ENCODE measurements around the gene CCDC122.
A peak's percentile ranks its signal among the peaks of the same experiment; 100 is the strongest.

Gene CCDC122

DNA sequence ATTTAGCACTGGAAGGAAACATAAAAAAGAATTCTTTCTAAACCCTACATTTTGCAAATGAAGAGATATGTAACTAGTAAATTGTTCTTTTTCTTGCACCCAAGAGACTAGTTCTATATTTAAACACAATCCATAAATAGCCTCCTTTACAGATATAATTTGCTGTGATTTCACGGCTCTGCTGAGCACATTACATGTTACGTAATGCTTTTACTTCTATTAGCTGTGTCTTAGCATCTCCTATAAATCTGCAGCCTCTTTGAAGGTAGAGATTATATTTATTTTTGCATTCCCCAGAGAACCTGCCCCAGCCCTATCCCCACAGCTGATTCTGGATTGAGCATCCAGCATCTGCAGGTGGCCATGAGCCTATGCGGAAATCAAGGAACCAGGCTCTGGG, 32.3 kb upstream of the CCDC122 start:
- no peak for DNase-seq (ENCODE audit: low spot score)
- in situ Hi-C loops (cut with MboI; ENCODE audit: low sequenced_read_pairs, unreplicated experiment) = no loop called here
- TF ChIP-seq, protein P1, sequence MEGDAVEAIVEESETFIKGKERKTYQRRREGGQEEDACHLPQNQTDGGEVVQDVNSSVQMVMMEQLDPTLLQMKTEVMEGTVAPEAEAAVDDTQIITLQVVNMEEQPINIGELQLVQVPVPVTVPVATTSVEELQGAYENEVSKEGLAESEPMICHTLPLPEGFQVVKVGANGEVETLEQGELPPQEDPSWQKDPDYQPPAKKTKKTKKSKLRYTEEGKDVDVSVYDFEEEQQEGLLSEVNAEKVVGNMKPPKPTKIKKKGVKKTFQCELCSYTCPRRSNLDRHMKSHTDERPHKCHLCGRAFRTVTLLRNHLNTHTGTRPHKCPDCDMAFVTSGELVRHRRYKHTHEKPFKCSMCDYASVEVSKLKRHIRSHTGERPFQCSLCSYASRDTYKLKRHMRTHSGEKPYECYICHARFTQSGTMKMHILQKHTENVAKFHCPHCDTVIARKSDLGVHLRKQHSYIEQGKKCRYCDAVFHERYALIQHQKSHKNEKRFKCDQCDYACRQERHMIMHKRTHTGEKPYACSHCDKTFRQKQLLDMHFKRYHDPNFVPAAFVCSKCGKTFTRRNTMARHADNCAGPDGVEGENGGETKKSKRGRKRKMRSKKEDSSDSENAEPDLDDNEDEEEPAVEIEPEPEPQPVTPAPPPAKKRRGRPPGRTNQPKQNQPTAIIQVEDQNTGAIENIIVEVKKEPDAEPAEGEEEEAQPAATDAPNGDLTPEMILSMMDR (IDR thresholded peaks at IDR 0.05; ENCODE audit: borderline replicate concordance, control extremely low read depth, extremely low read depth, insufficient read depth, missing control alignments) = no peak

DNA sequence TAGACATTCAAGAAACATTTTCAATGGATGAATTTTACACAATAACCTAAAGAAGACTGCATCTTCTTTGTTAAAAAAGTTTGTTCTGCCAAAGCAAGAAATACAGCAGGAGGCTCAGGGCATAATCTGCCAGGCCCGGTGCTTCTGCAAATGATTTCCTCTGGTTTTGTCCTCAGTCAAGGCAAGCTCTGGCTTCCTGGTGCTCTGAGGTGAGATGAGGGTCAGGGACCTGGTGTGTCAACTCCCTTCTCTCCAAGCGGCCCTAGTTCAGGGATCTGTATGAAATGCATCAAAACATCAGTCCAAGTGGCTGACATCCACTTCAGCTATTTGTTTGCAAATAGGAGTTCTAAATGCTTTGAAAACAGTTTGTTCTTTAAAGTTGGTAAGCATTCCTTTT, 31.7 kb upstream of the CCDC122 start:
- TF ChIP-seq, protein P1 (IDR thresholded peaks at IDR 0.05; ENCODE audit: borderline replicate concordance, control extremely low read depth, extremely low read depth, insufficient read depth, missing control alignments) = no peak
- in situ Hi-C loops (cut with MboI; ENCODE audit: low sequenced_read_pairs, unreplicated experiment) = no loop called here
- no peak for DNase-seq (ENCODE audit: low spot score)

DNA sequence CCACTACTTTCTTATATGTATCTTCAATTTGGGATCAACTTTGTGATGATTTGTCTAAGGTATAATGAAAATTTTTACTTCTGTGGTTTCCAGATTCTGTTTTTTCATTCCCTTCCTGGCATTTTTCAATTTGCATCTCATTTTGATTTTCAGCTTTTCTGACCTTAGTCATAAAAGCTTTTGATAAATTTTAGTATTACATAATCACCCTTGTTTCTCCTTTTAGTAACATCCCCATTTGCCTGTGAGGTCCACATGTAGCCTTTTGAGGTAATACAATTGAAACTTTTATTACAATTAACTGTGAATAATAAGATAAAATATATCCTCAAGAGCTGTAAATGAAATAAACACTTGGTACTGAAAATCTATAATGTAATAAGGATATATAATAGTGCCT, 31.3 kb upstream of the CCDC122 start:
- TF ChIP-seq, protein P1 (IDR thresholded peaks at IDR 0.05; ENCODE audit: borderline replicate concordance, control extremely low read depth, extremely low read depth, insufficient read depth, missing control alignments) = no peak
- no peak for DNase-seq (ENCODE audit: low spot score)
- in situ Hi-C loops (cut with MboI; ENCODE audit: low sequenced_read_pairs, unreplicated experiment) = no loop called here

DNA sequence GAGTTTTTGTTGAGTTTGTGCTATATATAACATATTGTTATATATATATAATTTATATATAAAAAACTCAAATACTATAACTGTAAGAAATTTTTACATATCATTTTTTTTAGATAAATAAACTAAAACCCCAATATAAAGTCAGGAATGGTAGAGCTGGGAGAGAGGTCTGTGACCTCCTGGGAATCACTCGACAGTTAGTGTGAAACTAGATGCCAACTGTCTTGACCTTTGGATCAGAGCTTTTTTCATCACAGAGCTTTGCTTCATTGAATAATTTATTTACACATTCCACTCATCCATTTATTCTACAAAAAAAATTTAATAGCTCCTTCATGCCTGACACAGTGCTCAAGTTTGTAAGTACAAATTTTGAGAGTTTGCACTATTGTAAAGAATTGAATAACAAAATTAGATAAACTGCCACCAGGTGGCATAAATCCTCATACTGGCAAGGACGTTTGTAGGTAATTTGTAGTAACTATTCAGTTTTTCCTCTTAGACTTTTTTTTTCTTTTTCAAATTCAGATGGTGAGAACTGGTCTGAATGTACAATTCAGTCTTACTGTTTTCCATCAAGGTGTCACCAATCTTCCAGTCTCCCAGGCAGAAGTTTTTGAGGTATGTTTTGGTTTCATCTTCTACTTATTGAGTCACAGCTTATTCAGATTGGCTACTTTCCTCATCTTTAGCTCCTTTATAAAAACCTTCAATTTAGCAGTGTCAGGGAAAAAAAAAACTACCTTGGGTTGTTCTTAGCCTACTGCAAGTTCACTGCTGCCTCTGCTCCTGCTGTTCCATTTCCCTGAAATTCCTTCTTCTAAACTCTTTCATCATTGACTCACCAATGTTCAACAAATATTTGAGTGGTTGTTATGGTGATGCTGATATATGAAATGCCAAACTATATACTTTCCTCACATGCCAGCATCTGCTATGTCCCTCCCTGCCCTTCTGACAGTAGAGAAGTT, 28.9 kb upstream of the CCDC122 start:
- no peak for DNase-seq (ENCODE audit: low spot score)

DNA sequence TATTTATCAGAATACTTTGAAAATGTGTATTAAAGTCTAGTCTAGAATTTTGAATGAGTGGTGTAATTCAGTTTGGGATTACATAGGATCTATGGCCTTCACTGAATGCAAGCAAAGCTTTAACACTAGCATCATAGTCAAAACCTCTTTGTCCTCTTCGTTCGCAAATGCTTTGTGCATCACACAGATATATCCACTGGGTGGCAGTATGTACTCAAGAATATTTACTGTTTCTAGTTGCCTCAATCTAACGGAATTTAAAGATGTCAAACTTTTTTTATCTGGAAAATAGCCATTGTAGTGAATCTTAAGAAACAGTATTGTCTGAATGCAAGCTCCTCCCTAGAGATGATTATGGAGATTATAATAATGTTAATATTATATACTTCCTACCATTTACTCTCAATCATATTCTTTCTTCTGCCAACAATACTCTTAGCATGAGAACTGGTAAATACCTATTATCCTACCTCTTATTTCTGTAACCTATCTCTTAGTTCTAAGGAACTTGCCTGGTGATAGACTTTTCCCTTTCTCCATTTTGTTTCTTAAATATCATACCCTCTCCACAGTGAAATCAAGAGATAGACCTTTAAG, 26.0 kb upstream of the CCDC122 start:
- in situ Hi-C loops (cut with MboI; ENCODE audit: low sequenced_read_pairs, unreplicated experiment) = loop anchor here (10.0 kb wide), 2 partner anchors 529 to 569 kb away; no protein-coding TSS in a partner anchor
- peak; percentile 59 for DNase-seq (ENCODE audit: low spot score)
- TF ChIP-seq, protein P1 (IDR thresholded peaks at IDR 0.05; ENCODE audit: borderline replicate concordance, control extremely low read depth, extremely low read depth, insufficient read depth, missing control alignments) = peak; percentile 52

More for the DNA sequence above, 28.9 kb upstream of the CCDC122 start:
- in situ Hi-C loops (cut with MboI; ENCODE audit: low sequenced_read_pairs, unreplicated experiment) = loop anchor here (10.0 kb wide), 2 partner anchors 526 to 566 kb away; no protein-coding TSS in a partner anchor
- TF ChIP-seq, protein P1 (IDR thresholded peaks at IDR 0.05; ENCODE audit: borderline replicate concordance, control extremely low read depth, extremely low read depth, insufficient read depth, missing control alignments) = no peak

DNA sequence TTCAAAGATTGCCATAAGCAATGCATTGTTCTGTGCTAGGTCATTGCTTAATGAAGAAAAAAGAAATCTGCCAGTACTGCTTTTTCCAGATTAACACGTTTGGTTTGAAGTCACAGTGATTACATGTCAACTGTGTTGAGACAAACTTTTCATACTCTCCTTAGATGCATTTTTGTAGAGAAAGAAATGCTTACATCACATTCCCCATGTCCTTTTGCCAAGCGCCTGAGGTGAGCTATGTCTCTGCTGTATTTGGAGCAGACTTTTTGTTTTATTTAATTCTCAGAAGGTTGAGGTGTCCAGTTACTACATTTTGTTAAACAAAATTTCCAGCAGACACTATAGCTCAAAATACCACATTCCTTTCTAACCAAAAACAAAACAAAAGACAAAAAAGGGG, 16.4 kb upstream of the CCDC122 start:
- TF ChIP-seq, protein P1 (IDR thresholded peaks at IDR 0.05; ENCODE audit: borderline replicate concordance, control extremely low read depth, extremely low read depth, insufficient read depth, missing control alignments) = no peak
- no peak for DNase-seq (ENCODE audit: low spot score)
- in situ Hi-C loops (cut with MboI; ENCODE audit: low sequenced_read_pairs, unreplicated experiment) = no loop called here

Data from GM13976 (cell line).